Mesenchymal stem cell (in vitro differentiated cells and primary cell): ENCODE results near the gene LAMC1.
A peak's percentile ranks its signal among the peaks of the same experiment; 100 is the strongest.

Experiments
- DNase-seq: peaks from one replicate; pipeline ENCODE4 v3.0.0-alpha.2; 2013
- H2AFZ ChIP-seq: one replicate; pipeline ENCODE4 v1.6.1; 2013; ENCODE audit warnings: low read depth, mild to moderate bottlenecking, control low read depth, inconsistent platforms, low read length, moderate library complexity
- H2AK5ac ChIP-seq: 2 replicates; pipeline ENCODE4 v1.6.1; 2013; ENCODE audit warnings: low read length, moderate library complexity, mild to moderate bottlenecking, inconsistent platforms; ENCODE audit not compliant: severe bottlenecking
- H2BK120ac ChIP-seq: one replicate; pipeline ENCODE4 v1.6.1; 2013; ENCODE audit warnings: low read depth, mild to moderate bottlenecking, inconsistent platforms, low read length, moderate library complexity
- H2BK12ac ChIP-seq, 2 experiments: one replicate each; pipeline ENCODE4 v1.6.1; 2013; ENCODE audit warnings: inconsistent platforms in 2 of 2, low read length in 2 of 2, mild to moderate bottlenecking in 2 of 2, moderate library complexity in 2 of 2, control low read depth in 1 of 2
- H2BK15ac ChIP-seq: one replicate; pipeline ENCODE4 v1.6.1; 2013; ENCODE audit warnings: mild to moderate bottlenecking, low read depth, inconsistent platforms; ENCODE audit not compliant: poor library complexity, severe bottlenecking
- H2BK5ac ChIP-seq: 2 replicates; pipeline ENCODE4 v1.6.1; 2013; ENCODE audit warnings: low read depth, mild to moderate bottlenecking, low read length, control low read depth, inconsistent platforms; ENCODE audit not compliant: poor library complexity, severe bottlenecking
- H3K14ac ChIP-seq, 2 experiments: one replicate each; pipeline ENCODE4 v1.6.1; 2013; ENCODE audit warnings: inconsistent platforms in 2 of 2, low read length in 2 of 2, control low read depth in 1 of 2, mild to moderate bottlenecking in 1 of 2, moderate library complexity in 1 of 2
- H3K18ac ChIP-seq, 2 experiments: one replicate each; pipeline ENCODE4 v1.6.1; 2013; ENCODE audit warnings: inconsistent platforms in 2 of 2, low read length in 2 of 2, control low read depth in 1 of 2, low read depth in 1 of 2, mild to moderate bottlenecking in 1 of 2
- H3K23ac ChIP-seq, 2 experiments: one replicate each; pipeline ENCODE4 v1.6.1; 2013; ENCODE audit warnings: inconsistent platforms in 2 of 2, low read length in 2 of 2, mild to moderate bottlenecking in 2 of 2, moderate library complexity in 2 of 2, control low read depth in 1 of 2
- H3K27ac ChIP-seq: 2 replicates; pipeline ENCODE4 v1.5.1; 2013; ENCODE audit warnings: mild to moderate bottlenecking, moderate library complexity, low read length, control low read depth, inconsistent platforms; ENCODE audit not compliant: poor library complexity, severe bottlenecking
- H3K27me3 ChIP-seq, 2 experiments: 2 replicates each; pipeline versions ENCODE4 v1.6.1 to v1.7.0; 2013; ENCODE audit warnings: low read length in 2 of 2, mild to moderate bottlenecking in 2 of 2, moderate library complexity in 2 of 2, control low read depth in 1 of 2, inconsistent platforms in 1 of 2; ENCODE audit not compliant: control insufficient read depth in 1 of 2, insufficient read depth in 1 of 2
- H3K36me3 ChIP-seq, 2 experiments: 2 replicates each; pipeline versions ENCODE4 v1.6.1 to v1.7.0; 2013; ENCODE audit warnings: low read length in 2 of 2, control low read depth in 1 of 2, inconsistent platforms in 1 of 2, low read depth in 1 of 2, mild to moderate bottlenecking in 1 of 2; ENCODE audit not compliant: insufficient read depth in 2 of 2, control insufficient read depth in 1 of 2
- H3K4ac ChIP-seq, 2 experiments: one replicate each; pipeline ENCODE4 v1.6.1; 2013; ENCODE audit warnings: inconsistent platforms in 2 of 2, low read length in 2 of 2, mild to moderate bottlenecking in 2 of 2, moderate library complexity in 2 of 2, control low read depth in 1 of 2, low read depth in 1 of 2
- H3K4me1 ChIP-seq: 2 replicates; pipeline ENCODE4 v1.6.1; 2013; ENCODE audit warnings: low read depth, low read length, control low read depth; ENCODE audit not compliant: control insufficient read depth, insufficient read depth
- H3K4me2 ChIP-seq: 2 replicates; pipeline ENCODE4 v1.6.1; 2013; ENCODE audit warnings: low read length, mild to moderate bottlenecking, inconsistent platforms; ENCODE audit not compliant: poor library complexity, severe bottlenecking
- H3K4me3 ChIP-seq, 2 experiments: 2 replicates each; pipeline versions ENCODE4 v1.5.1 to v1.7.0; 2013; ENCODE audit warnings: low read length in 2 of 2, mild to moderate bottlenecking in 2 of 2, control low read depth in 1 of 2, low read depth in 1 of 2; ENCODE audit not compliant: insufficient read depth in 1 of 2
- H3K79me1 ChIP-seq: replicated peaks from 2 replicates; pipeline ENCODE4 v1.6.1; 2013; ENCODE audit warnings: mild to moderate bottlenecking, control low read depth, low read length, inconsistent platforms; ENCODE audit not compliant: poor library complexity, severe bottlenecking
- H3K9ac ChIP-seq: 2 replicates; pipeline ENCODE4 v1.7.0; 2013; ENCODE audit warnings: mild to moderate bottlenecking, low read length, moderate library complexity
- H3K9me3 ChIP-seq: 2 replicates; pipeline ENCODE4 v1.7.0; 2013; ENCODE audit warnings: mild to moderate bottlenecking, low read length; ENCODE audit not compliant: control insufficient read depth
- H4K8ac ChIP-seq: one replicate; pipeline ENCODE4 v1.6.1; 2013; ENCODE audit warnings: inconsistent platforms, mild to moderate bottlenecking, low read length, moderate library complexity
- H4K91ac ChIP-seq: one replicate; pipeline ENCODE4 v1.6.1; 2013; ENCODE audit warnings: mild to moderate bottlenecking, low read length, inconsistent platforms
- WGBS: methylation state at CpG from one replicate; pipeline ENCODE4 v1.1.7; 2013; ENCODE audit warnings: mixed read lengths; 5-methylcytosine and 5-hydroxymethylcytosine counted together

Gene LAMC1

DNA sequence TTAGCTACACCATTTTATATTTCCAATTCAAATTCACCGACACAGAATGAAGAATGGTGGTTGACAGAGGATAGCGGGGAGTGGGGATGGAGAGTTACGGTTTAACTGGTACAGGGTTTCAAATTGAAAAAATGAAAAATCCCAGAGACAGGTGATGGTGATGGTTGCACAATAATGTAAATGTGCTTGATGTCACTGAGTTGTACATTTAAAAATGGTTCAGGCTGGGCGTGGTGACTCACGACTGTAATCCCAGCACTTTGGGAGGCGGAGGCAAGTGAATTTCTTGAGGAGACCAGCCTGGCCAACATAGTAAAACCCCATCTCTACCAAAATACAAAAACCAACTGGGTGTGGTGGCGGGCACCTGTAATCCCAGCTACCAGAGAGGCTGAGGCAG, 39.1 kb upstream of the LAMC1 start:
- H3K23ac ChIP-seq: no peak overlapping the region
- no peak overlapping the region for H3K18ac ChIP-seq
- no peak overlapping the region for H2BK120ac ChIP-seq
- 97% methylated on average over 3 of the region's 7 CpGs for WGBS
- H3K27ac ChIP-seq: no peak overlapping the region
- H3K4me3 ChIP-seq: no peak overlapping the region
- H3K4me2 ChIP-seq: no peak overlapping the region
- no peaks in the 10 kb centered on the region for H3K4me1 ChIP-seq
- H3K4ac ChIP-seq: no peak overlapping the region
- no peaks in the 10 kb centered on the region for H3K9me3 ChIP-seq
- H3K79me1 ChIP-seq: no peaks in the 10 kb centered on the region
- no peak overlapping the region for H2AFZ ChIP-seq
- no peak overlapping the region for H2AK5ac ChIP-seq
- H3K36me3 ChIP-seq: no peaks in the 10 kb centered on the region
- no peak overlapping the region for H4K8ac ChIP-seq
- H3K9ac ChIP-seq: no peak overlapping the region
- H3K27me3 ChIP-seq: no peaks in the 10 kb centered on the region
- no peak overlapping the region for H3K14ac ChIP-seq
- no peak overlapping the region for H2BK5ac ChIP-seq
- DNase-seq: no peak
- H2BK12ac ChIP-seq: no peak overlapping the region
- H2BK15ac ChIP-seq: no peak overlapping the region
- no peak overlapping the region for H4K91ac ChIP-seq

DNA sequence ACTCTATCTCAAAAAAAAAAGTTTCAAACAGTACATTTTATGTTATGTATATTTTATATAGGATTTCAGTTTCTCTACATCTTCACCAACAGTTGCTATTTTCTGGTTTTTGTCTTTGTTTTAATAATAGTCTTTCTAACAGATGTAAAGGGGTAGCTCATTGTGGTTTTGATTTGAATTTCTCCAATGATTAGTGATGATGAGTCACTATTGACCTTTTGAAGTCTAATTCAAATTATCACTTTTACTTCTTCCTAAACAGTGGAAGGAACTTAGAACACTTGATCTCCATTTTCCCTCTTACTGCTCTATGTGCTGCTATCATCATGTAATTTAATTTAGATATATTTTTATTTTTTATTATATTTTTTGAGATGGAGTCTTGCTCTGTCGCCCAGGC, 38.6 kb upstream of the LAMC1 start:
- Histone ChIP-seq H2BK120ac (no peak overlapping the region), H2BK15ac (no peak overlapping the region), H3K36me3 (no peaks in the 10 kb centered on the region), H4K91ac (no peak overlapping the region), H2AK5ac (no peak overlapping the region), H3K4me3 (no peak overlapping the region), H3K4me2 (no peak overlapping the region), H3K9ac (no peak overlapping the region), H4K8ac (no peak overlapping the region), H3K27ac (no peak overlapping the region), H3K18ac (no peak overlapping the region), H3K14ac (no peak overlapping the region), H2AFZ (no peak overlapping the region), H2BK12ac (no peak overlapping the region), H3K23ac (no peak overlapping the region), H3K27me3 (no peaks in the 10 kb centered on the region), H3K79me1 (no peaks in the 10 kb centered on the region), H3K4me1 (no peaks in the 10 kb centered on the region), H3K9me3 (no peaks in the 10 kb centered on the region), H3K4ac (no peak overlapping the region), H2BK5ac (no peak overlapping the region)
- DNase-seq: no peak
- 100% methylated on average over 1 of the region's 1 CpG for WGBS

- Histone ChIP-seq H3K79me1 (no peaks in the 10 kb centered on the region), H3K36me3 (no peaks in the 10 kb centered on the region), H3K9me3 (no peaks in the 10 kb centered on the region), H4K8ac (no peak overlapping the region), H3K23ac (no peak overlapping the region), H2AFZ (no peak overlapping the region), H3K27me3 (no peaks in the 10 kb centered on the region), H3K4ac (no peak overlapping the region), H2BK5ac (no peak overlapping the region), H3K14ac (no peak overlapping the region), H3K4me2 (no peak overlapping the region), H2AK5ac (no peak overlapping the region), H3K18ac (no peak overlapping the region), H3K4me3 (no peak overlapping the region), H3K27ac (no peak overlapping the region), H3K9ac (no peak overlapping the region), H2BK120ac (no peak overlapping the region), H2BK15ac (no peak overlapping the region), H4K91ac (no peak overlapping the region), H3K4me1 (peaks cover 3% of the 10 kb centered on the region), H2BK12ac (no peak overlapping the region)
- no peak for DNase-seq
- no CpG with 5 or more reads among the region's 1 CpG for WGBS
Observed at GRCh38 chr1:182985876-182986275, 37.3 kb upstream of the LAMC1 start.

DNA sequence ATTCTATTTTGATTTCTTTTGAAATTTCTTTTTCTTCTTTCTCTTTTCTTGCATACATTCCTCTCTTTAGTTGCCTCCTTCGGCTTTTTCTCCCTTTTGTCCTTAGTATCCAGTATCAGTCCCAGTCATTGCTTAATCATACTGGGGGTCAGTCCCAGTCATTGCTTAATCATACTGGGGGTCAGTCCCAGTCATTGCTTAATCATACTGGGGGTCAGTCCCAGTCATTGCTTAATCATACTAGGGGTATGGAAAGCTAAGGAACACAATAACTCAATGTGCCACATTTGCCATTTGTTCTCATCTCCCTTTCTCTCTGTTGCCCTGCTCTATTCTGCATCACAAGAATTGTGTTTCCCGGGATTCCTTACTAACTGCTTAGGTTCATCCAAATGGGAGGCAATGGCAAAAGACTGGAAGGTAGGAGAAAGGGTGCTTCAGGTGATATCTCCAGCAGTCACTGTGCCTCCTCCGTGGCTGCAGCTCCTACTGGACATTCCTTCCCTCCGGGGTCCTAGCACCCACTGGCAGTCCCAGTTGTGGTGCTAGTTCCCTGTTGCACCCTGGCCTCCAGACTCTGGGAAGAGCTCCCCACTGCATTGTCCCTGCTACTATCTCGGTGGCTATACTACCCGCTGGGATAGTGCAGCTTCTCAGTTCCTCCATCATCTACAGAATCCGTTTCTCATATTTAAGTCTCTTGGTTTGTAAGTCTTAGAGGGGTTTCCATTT, 32.6 kb upstream of the LAMC1 start:
- H2BK15ac ChIP-seq: no peak overlapping the region
- no peaks in the 10 kb centered on the region for H3K9me3 ChIP-seq
- H3K27me3 ChIP-seq: no peaks in the 10 kb centered on the region
- H2BK120ac ChIP-seq: no peak overlapping the region
- H2AFZ ChIP-seq: peak overlapping the region; percentile 64
- 68% methylated on average over 4 of the region's 7 CpGs for WGBS
- no peak overlapping the region for H2AK5ac ChIP-seq
- peak overlapping the region; percentile 65 for H3K9ac ChIP-seq
- no peaks in the 10 kb centered on the region for H3K36me3 ChIP-seq
- peak overlapping the region in 1 of 2 experiments; percentile 32 for H3K23ac ChIP-seq
- H2BK5ac ChIP-seq: no peak overlapping the region
- peak overlapping the region in 1 of 2 experiments; percentile 61 for H3K14ac ChIP-seq
- DNase-seq: peak; percentile 29
- peak overlapping the region; percentile 10 for H4K8ac ChIP-seq
- no peak overlapping the region for H4K91ac ChIP-seq
- peaks cover 3% of the 10 kb centered on the region for H3K4me1 ChIP-seq
- H3K4me3 ChIP-seq: peak overlapping the region in 1 of 2 experiments; percentile 45
- no peaks in the 10 kb centered on the region for H3K79me1 ChIP-seq
- H3K4ac ChIP-seq: peak overlapping the region in 1 of 2 experiments; percentile 29
- no peak overlapping the region for H3K18ac ChIP-seq
- no peak overlapping the region for H2BK12ac ChIP-seq
- H3K4me2 ChIP-seq: no peak overlapping the region
- no peak overlapping the region for H3K27ac ChIP-seq
